Mucosa of rectum (tissue), 2 donors: ENCODE data around the gene TWSG1.

ENCODE experiments used
- H3K27ac ChIP-seq, 2 donors: one replicate each; pipeline ENCODE4 v1.7.0; 2013; ENCODE audit warnings: inconsistent platforms in 2 of 2, low read depth in 2 of 2, low read length in 2 of 2
- H3K27me3 ChIP-seq, 2 donors: one replicate each; pipeline ENCODE4 v1.7.0; 2013; ENCODE audit warnings: low read length in 2 of 2; ENCODE audit not compliant: control insufficient read depth in 2 of 2, insufficient read depth in 2 of 2
- H3K36me3 ChIP-seq, 2 donors: one replicate each; pipeline ENCODE4 v1.7.0; 2013; ENCODE audit warnings: low read length in 2 of 2; ENCODE audit not compliant: control insufficient read depth in 2 of 2, insufficient read depth in 2 of 2
- H3K4me1 ChIP-seq, 2 donors: one replicate each; pipeline ENCODE4 v1.7.0; 2013; ENCODE audit warnings: low read length in 2 of 2, mild to moderate bottlenecking in 1 of 2; ENCODE audit not compliant: control insufficient read depth in 2 of 2, insufficient read depth in 2 of 2
- H3K4me3 ChIP-seq, 2 donors: one replicate each; pipeline ENCODE4 v1.7.0; 2013; ENCODE audit warnings: low read length in 2 of 2
- H3K9ac ChIP-seq, 2 donors: one replicate each; pipeline ENCODE4 v1.7.0; 2013; ENCODE audit warnings: low read length in 2 of 2, low read depth in 1 of 2, mild to moderate bottlenecking in 1 of 2
- H3K9me3 ChIP-seq, 2 donors: one replicate each; pipeline ENCODE4 v1.7.0; 2013; ENCODE audit warnings: low read length in 2 of 2; ENCODE audit not compliant: control insufficient read depth in 2 of 2
- donor health status: healthy.
- donor health status: Normal muscosa, but diverticular disease.

TWSG1 gene

DNA sequence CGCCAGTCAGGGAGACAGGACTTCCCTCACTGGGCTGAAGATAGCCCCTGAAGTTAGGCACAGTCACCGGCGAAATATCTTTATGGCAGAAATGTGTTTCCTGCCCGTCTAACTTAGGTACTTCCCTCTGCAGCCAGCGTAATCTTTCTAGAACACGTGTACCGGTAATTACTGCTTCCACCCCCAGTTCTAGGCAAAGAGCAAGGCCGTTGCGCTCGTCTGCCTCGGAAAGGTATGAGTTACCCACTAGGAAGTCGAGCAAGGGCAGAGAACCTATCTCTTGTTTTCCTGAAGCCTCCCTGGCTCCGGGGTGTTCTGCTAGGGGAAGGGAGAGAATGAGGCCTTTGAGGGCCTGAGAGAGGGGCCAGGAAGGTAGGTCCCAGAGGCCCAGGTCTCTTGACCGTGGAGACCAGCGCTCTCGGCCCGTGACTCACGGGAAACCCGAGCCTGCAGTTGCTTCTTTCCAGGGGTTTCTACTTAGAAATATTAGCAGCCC is 70.0 kb downstream of the TWSG1 start:
- Histone ChIP-seq H3K27ac (no peak overlapping the region), H3K4me3 (no peak overlapping the region), H3K27me3 (no peaks in the 10 kb centered on the region), H3K9ac (no peak overlapping the region), H3K4me1 (no peaks in the 10 kb centered on the region), H3K36me3 (no peaks in the 10 kb centered on the region), H3K9me3 (no peaks in the 10 kb centered on the region)

DNA sequence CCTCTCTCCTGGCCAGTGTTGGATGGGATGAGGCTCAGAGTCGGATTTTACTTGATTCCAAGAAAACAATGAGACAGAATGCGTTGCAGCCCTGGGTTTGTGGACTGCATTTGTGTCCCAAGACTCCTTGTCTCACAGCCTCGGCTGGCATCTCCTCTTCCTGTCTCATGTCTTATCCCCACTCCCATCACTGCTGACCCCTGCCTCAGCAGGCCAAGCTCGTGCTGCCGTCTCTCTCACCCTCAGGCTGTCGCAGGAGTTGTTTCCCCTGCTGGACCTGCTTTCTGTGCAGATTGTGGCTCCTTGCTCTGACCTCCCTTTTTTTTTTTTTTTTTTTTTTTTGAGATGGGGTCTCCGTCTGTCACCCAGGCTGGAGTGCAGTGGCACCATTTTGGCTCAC is 70.6 kb downstream of the TWSG1 start:
- no peaks in the 10 kb centered on the region for H3K4me1 ChIP-seq
- no peak overlapping the region for H3K27ac ChIP-seq
- no peak overlapping the region for H3K4me3 ChIP-seq

DNA sequence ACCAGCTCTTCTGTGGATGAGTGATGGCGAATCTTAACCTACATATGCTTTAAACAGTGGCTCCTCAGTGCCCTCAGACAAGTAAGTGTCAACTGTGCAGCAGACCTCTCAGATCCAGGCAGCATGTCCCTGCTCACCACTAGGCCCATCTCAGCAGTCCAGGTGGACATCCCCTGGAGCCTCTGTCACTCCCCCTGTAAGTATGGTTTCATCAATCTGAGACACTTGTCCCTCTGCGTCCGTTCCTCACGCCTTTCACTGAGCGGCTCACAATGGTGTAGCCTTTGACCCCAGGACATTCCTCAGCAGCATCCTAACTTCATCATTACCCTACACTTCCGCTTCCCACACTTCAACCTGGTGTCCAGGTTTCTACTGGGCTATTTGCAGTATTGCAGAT is 71.4 kb downstream of the TWSG1 start:
- H3K9ac ChIP-seq = no peak overlapping the region
- no peaks in the 10 kb centered on the region for H3K36me3 ChIP-seq
- no peaks in the 10 kb centered on the region for H3K27me3 ChIP-seq
- H3K4me3 ChIP-seq = no peak overlapping the region
- H3K27ac ChIP-seq = no peak overlapping the region
- H3K4me1 ChIP-seq = no peaks in the 10 kb centered on the region
- H3K9me3 ChIP-seq = no peaks in the 10 kb centered on the region

More for the DNA sequence above, 70.6 kb downstream of the TWSG1 start:
- no peak overlapping the region for H3K9ac ChIP-seq
- no peaks in the 10 kb centered on the region for H3K9me3 ChIP-seq
- no peaks in the 10 kb centered on the region for H3K36me3 ChIP-seq
- no peaks in the 10 kb centered on the region for H3K27me3 ChIP-seq

DNA sequence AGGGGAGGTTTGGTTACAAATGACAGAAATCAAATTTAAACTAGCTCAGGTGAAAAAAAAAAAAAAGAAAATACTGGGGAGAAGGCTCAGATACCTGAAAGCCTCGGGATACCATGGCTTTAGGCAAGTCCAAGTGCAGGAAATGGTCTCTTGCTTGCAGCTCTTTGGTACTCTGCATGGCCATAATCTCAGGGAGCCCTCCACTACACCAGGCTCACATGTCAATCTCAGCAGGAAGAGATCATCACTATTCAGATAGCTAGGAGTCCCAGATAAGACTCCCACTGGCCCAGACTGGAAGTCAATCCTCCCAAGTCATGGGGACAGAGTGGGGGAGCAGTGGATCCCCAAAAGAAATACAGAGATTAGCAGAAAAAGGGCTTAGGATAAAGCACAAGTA is 75.9 kb downstream of the TWSG1 start:
- H3K27me3 ChIP-seq = no peaks in the 10 kb centered on the region
- no peaks in the 10 kb centered on the region for H3K9me3 ChIP-seq
- no peak overlapping the region for H3K4me3 ChIP-seq
- H3K9ac ChIP-seq = no peak overlapping the region
- no peaks in the 10 kb centered on the region for H3K4me1 ChIP-seq
- no peaks in the 10 kb centered on the region for H3K36me3 ChIP-seq
- no peak overlapping the region for H3K27ac ChIP-seq

DNA sequence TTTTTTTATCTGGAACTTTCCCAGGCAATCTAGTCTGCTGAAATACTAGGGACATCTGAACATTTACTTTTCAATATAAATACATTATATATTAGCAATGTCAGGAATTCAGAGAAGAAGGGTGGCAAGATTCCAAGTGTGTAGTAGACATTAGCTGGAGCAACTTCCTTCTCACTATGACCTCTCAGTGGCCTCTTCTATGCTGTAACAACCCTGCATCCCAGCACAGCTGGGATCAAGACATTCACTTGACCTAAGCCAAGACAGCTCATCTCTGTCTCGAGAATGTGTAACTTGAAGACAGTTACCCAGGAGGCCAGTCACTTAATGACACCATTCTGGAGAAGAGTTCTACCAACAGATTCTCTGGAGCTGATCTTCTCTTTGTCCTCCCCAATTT is 79.0 kb downstream of the TWSG1 start:
- Histone ChIP-seq H3K36me3 (no peaks in the 10 kb centered on the region), H3K27me3 (no peaks in the 10 kb centered on the region), H3K9me3 (no peaks in the 10 kb centered on the region), H3K9ac (no peak overlapping the region), H3K4me1 (peaks cover 0 to 4% of the 10 kb centered on the region in 2 donors), H3K4me3 (no peak overlapping the region), H3K27ac (no peak overlapping the region)

DNA sequence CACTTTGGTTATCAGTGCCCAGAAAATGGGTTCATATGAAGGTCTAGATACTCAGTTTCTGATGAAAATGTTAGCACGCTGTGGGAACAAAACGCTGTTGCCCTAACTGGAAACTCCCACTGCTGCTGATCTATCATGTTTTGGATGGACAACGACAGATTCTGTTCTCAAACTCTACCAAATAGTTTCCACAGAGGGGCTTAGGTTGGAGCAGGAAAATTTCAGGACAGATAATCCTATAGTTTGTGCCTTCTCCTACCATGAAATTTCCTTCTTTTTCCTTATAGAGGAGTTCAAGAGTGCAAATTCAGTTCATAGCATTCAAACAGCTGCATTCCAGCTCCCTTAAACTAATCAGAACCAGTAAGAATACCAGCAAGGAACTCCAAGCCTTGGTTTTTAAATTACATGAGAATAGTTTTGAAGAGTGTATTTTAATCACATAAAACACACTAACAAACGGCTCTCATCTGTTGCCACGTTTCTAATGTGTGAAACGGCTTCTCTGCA is 82.0 kb downstream of the TWSG1 start:
- H3K4me3 ChIP-seq = no peak overlapping the region
- H3K36me3 ChIP-seq = no peaks in the 10 kb centered on the region
- H3K9me3 ChIP-seq = no peaks in the 10 kb centered on the region
- peaks cover 0 to 4% of the 10 kb centered on the region in 2 donors for H3K4me1 ChIP-seq
- no peak overlapping the region for H3K27ac ChIP-seq
- H3K27me3 ChIP-seq = no peaks in the 10 kb centered on the region
- H3K9ac ChIP-seq = no peak overlapping the region

DNA sequence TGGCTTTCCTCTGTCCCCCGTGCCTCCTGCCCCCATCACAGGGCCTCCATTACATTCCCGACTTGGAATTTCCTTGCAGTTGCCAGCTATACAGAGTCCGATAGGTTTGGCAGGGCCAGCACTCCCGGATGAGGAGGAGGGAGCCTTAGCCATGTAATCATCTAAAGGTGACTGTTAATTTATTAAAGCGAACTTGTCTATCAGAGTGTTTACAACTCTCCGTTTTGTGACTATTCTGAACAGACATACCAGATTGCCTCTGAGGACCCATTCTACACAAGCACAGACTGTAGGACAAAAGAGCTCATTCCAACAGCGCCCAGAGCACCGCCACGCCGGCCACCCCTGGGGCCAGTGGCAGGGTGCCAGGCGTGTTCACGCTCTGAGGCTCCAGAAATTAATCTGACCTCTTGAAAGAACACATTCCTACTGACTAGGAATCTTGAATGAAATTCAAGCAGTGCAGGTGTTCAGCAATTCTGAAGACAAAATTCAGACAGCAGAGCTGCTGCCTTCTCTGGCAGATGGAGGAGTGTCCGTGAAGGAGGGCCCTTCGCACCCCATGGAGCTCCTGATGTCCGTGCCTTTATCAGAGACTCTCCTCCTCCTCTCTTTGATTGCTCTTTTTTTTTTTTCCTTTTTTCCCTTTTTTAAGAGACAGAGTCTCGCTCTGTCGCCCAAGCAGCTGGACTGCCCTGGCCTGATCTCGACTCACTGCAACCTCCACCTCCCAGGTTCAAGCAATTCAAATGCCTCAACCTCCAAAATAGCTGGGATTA is 82.7 kb downstream of the TWSG1 start:
- H3K9ac ChIP-seq = no peak overlapping the region

DNA sequence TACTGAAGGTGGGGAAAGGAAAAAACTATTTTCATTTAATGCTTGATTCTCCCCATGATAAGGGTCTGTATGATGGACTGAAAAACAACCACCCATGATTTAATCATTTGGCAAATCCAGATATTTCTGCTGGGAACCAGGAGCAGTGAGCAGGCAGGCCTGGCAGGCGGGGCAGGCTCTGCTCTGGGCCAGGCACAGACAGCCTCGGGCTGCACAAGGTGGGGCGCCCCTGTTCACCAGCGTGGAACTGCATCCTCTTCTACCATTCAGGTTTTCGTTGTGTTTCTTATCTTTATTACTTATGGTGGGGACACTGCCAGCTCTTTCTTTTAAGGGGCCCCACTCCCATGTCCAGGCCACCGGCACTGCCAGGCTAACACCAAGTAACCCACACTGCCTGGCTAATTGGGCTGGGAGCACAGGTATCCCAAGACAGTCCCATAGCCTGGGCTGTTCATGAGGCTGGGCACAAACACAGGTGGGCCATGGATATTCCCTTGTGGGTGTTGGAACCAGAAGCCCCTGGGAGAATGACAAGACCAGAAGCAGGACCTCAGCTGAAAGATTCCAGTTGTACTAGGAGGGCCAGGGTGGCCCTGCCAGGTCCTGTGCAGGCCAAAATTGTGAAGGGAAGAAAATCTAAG is 83.6 kb downstream of the TWSG1 start:
- no peak overlapping the region for H3K4me3 ChIP-seq
- peaks cover 0 to 4% of the 10 kb centered on the region in 2 donors for H3K4me1 ChIP-seq
- H3K9ac ChIP-seq = no peak overlapping the region
- H3K9me3 ChIP-seq = no peaks in the 10 kb centered on the region
- H3K36me3 ChIP-seq = no peaks in the 10 kb centered on the region
- no peaks in the 10 kb centered on the region for H3K27me3 ChIP-seq
- H3K27ac ChIP-seq = no peak overlapping the region

More for the DNA sequence above, 82.7 kb downstream of the TWSG1 start:
- Histone ChIP-seq H3K4me1 (peaks cover 0 to 4% of the 10 kb centered on the region in 2 donors), H3K9me3 (no peaks in the 10 kb centered on the region), H3K27me3 (no peaks in the 10 kb centered on the region), H3K36me3 (no peaks in the 10 kb centered on the region), H3K27ac (no peak overlapping the region), H3K4me3 (no peak overlapping the region)

DNA sequence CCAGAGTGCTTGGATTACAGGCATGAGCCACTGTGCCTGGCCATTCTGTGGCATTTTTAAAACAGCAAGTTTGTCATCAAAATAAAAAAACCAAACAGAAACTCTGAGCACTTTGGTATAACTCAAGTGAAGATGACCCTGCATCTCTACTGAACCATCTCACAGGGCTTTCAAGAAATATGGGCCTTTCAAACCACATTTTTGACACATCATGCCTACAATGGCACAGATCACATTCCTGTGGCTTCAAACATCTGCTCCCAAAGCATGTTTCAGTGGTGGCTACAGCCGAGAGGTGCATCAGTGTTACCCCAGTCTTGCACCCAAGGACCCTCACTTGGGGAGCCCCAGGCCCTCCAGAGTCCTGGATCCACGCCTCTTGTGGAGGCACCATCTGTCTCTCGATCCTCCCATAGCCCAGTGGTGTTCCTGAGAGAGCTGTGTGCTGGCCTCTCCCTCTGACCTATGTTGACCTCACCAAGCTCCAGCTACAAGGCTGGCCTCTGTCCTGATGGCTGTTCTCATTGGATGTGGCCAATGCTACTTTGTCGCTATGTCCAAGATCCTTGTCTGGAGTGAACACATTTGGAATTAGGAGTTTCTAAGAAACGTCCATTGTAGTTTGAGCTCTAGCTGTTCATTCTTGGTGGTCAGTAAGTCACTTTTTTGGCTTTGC is 85.5 kb downstream of the TWSG1 start:
- H3K27ac ChIP-seq = no peak overlapping the region
- peaks cover 0 to 7% of the 10 kb centered on the region in 2 donors for H3K9me3 ChIP-seq
- H3K4me1 ChIP-seq = peaks cover 0 to 4% of the 10 kb centered on the region in 2 donors
- H3K4me3 ChIP-seq = no peak overlapping the region
- H3K9ac ChIP-seq = no peak overlapping the region
- no peaks in the 10 kb centered on the region for H3K36me3 ChIP-seq
- no peaks in the 10 kb centered on the region for H3K27me3 ChIP-seq
